ENCODE results near the gene STOML1.

DNA sequence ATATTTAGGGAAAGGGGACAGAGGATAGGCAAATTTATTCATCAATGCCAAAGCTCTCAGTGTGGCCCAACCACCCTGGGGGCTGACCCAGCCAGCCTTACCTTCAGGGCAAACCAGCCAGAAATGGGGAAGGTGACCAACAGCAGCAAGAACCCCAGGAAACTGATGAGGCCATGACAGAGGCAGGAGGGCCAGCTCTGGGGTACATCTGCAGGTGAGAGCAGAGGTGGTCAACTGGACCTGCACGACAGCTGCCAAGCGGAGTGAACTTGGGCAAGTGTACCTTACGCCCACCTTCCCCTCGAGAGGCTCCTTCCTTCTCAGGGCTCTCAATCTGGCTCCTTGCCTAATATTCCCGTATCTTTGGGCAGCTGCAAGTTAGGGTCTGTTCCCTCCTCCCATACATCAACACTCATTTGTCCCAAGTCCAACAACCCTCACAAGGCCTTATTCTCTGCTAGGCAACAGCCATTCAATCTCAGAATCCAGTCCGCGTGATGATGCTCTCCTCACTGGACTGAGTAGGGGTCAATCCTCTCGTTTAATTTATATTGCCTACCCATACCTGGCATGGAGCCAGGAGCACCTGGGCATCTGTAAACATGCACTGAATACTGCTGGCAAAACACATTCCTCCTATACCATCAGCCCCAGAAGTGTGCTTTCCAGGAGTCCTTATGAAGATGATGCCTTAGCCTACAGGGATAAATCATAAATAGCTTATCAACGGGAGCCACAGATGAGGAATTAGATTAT, 1.7 kb downstream of the STOML1 start:
- TF ChIP-seq, protein P1, sequence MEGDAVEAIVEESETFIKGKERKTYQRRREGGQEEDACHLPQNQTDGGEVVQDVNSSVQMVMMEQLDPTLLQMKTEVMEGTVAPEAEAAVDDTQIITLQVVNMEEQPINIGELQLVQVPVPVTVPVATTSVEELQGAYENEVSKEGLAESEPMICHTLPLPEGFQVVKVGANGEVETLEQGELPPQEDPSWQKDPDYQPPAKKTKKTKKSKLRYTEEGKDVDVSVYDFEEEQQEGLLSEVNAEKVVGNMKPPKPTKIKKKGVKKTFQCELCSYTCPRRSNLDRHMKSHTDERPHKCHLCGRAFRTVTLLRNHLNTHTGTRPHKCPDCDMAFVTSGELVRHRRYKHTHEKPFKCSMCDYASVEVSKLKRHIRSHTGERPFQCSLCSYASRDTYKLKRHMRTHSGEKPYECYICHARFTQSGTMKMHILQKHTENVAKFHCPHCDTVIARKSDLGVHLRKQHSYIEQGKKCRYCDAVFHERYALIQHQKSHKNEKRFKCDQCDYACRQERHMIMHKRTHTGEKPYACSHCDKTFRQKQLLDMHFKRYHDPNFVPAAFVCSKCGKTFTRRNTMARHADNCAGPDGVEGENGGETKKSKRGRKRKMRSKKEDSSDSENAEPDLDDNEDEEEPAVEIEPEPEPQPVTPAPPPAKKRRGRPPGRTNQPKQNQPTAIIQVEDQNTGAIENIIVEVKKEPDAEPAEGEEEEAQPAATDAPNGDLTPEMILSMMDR (IDR thresholded peaks at IDR 0.05), result no peak
- TF ChIP-seq POLR2A (IDR thresholded peaks at IDR 0.05) (no peak), EP300 (IDR thresholded peaks at IDR 0.05) (no peak)
